CD4-positive, alpha-beta T cell (primary cell): ENCODE data around the gene OBI1. TPM values are rescaled to one million over a fixed set of nuclear protein-coding genes. Genes with fewer than 3 reads are reported as not detected.

Experiments used
- ATAC-seq: fragments of 200-7000 bp; cut with Tn5 transposase; one replicate; pipeline ENCODE4 v1.10.0; 2022; ENCODE audit warnings: mild to moderate bottlenecking; ENCODE audit not compliant: poor library complexity
- CTCF ChIA-PET: fragments of 350-600 bp; sonication (Branson Sonifier 250); formaldehyde crosslinking; loops from one replicate; lab custom pipeline; 2021; ENCODE audit warnings: antibody characterized with exemption, inconsistent platforms; lab: Charles Lee
- POLR2A ChIA-PET: fragments of 350-600 bp; sonication (Branson Sonifier 250); formaldehyde crosslinking; loops from one replicate; lab custom pipeline; 2021; ENCODE audit warnings: antibody characterized with exemption, inconsistent platforms; lab: Charles Lee
- DNase-seq, 14 experiments: peaks; one replicate each; pipeline ENCODE4 v3.0.0-alpha.2; 2013 to 2020; ENCODE audit warnings: mixed read lengths in 2 of 14
- H3K27ac ChIP-seq, 2 donors: one replicate each; pipeline versions ENCODE4 v1.5.1 to v1.7.0; 2013; ENCODE audit warnings: low read length in 2 of 2, low read depth in 1 of 2, mild to moderate bottlenecking in 1 of 2
- H3K27me3 ChIP-seq, 2 experiments: 1 replicate in 1 of 2; 2 replicates in 1 of 2; pipeline versions ENCODE4 v1.6.1 to v1.7.0; 2013; ENCODE audit warnings: low read length in 2 of 2, control low read depth in 1 of 2, mild to moderate bottlenecking in 1 of 2, moderate library complexity in 1 of 2; ENCODE audit not compliant: insufficient read depth in 2 of 2, control insufficient read depth in 1 of 2
- H3K36me3 ChIP-seq: one replicate; pipeline ENCODE4 v1.6.1; 2013; ENCODE audit warnings: low read length, control low read depth; ENCODE audit not compliant: insufficient read depth
- H3K4me1 ChIP-seq: one replicate; pipeline ENCODE4 v1.6.1; 2013; ENCODE audit warnings: low read length, control low read depth; ENCODE audit not compliant: insufficient read depth
- H3K4me3 ChIP-seq: one replicate; pipeline ENCODE4 v1.5.1; 2013; ENCODE audit warnings: mild to moderate bottlenecking, low read length, moderate library complexity
- H3K9me3 ChIP-seq, 2 experiments: 1 replicate in 1 of 2; 2 replicates in 1 of 2; pipeline versions ENCODE4 v1.6.1 to v1.7.0; 2013; ENCODE audit warnings: low read length in 2 of 2, mild to moderate bottlenecking in 2 of 2, control low read depth in 1 of 2, moderate library complexity in 1 of 2; ENCODE audit not compliant: control insufficient read depth in 1 of 2, insufficient read depth in 1 of 2
- H3K27ac Mint-ChIP-seq: one replicate; pipeline ENCODE4 v1.8.0; 2020; ENCODE audit warnings: mixed read lengths
- H3K27me3 Mint-ChIP-seq: one replicate; pipeline ENCODE4 v1.8.0; 2021; ENCODE audit warnings: mixed read lengths
- H3K36me3 Mint-ChIP-seq: one replicate; pipeline ENCODE4 v1.8.0; 2021; ENCODE audit warnings: low read depth, mixed read lengths
- H3K4me1 Mint-ChIP-seq: one replicate; pipeline ENCODE4 v1.8.0; 2021; ENCODE audit warnings: low read depth, mixed read lengths
- H3K4me3 Mint-ChIP-seq: one replicate; pipeline ENCODE4 v1.8.0; 2020; ENCODE audit warnings: mild to moderate bottlenecking, mixed read lengths
- H3K9me3 Mint-ChIP-seq: one replicate; pipeline ENCODE4 v1.8.0; 2020; ENCODE audit warnings: mixed read lengths
- CTCF ChIP-seq: fragments of 200-600 bp; IDR thresholded peaks from one replicate; pipeline ENCODE4 v1.8.0; 2022; ENCODE audit warnings: antibody characterized with exemption, mild to moderate bottlenecking
- intact Hi-C, 2 experiments: fragments of 100-400 bp; cut with DNase I in 1 of 2; cut with micrococcal nuclease in 1 of 2; formaldehyde crosslinking; loops; one replicate each; pipeline versions ENCODE4 v1.15.1 to v1.9.0; 2023 to 2025; cut with DNase I, micrococcal nuclease
- total RNA-seq, 174 experiments: library from RNA in 2 of 174; stranded (reverse) in 2 of 174; gene quantifications; one replicate each; pipeline ENCODE4 v1.2.3 and lab custom pipeline; 2021 to 2026

OBI1 gene
- total RNA-seq, 2 experiments from 2014 or later, result 2.6 TPM

- ChIA-PET CTCF (interaction anchor here (0.7 kb wide), 1 partner anchor 16 kb away, joined by 3 read pairs; no protein-coding TSS in a partner anchor), POLR2A (no interaction called here)
- no peak for DNase-seq
- no peaks in the 10 kb centered on the region for H3K36me3 ChIP-seq
- no peak for ATAC-seq
- Mint-ChIP-seq H3K9me3 (peaks cover 7% of the 10 kb centered on the region), H3K36me3 (peaks cover 26% of the 10 kb centered on the region), H3K27me3 (peaks cover 91% of the 10 kb centered on the region), H3K4me1 (peaks cover 30% of the 10 kb centered on the region), H3K27ac (no peak overlapping the region), H3K4me3 (peak overlapping the region; percentile 9)
- H3K27me3 ChIP-seq, result peaks cover 84 to 95% of the 10 kb centered on the region in 2 experiments
- H3K4me3 ChIP-seq, result no peak overlapping the region
- H3K27ac ChIP-seq, result no peak overlapping the region
- intact Hi-C loops, result no loop called here
- peaks cover 35 to 46% of the 10 kb centered on the region in 2 experiments for H3K9me3 ChIP-seq
- H3K4me1 ChIP-seq, result peaks cover 33% of the 10 kb centered on the region
- no peak for TF ChIP-seq CTCF
These were observed 60.7 kb downstream of the OBI1 start for GRCh38 chr13:78598116-78598781.

- Mint-ChIP-seq H3K9me3 (peaks cover 7% of the 10 kb centered on the region), H3K4me1 (peaks cover 26% of the 10 kb centered on the region), H3K4me3 (peak overlapping the region; percentile 27), H3K27ac (peak overlapping the region; percentile 55), H3K36me3 (peaks cover 23% of the 10 kb centered on the region), H3K27me3 (peaks cover 93% of the 10 kb centered on the region)
- peaks cover 27% of the 10 kb centered on the region for H3K4me1 ChIP-seq
- ChIA-PET CTCF (no interaction called here), POLR2A (no interaction called here)
- peaks cover 35 to 46% of the 10 kb centered on the region in 2 experiments for H3K9me3 ChIP-seq
- no peak overlapping the region for H3K4me3 ChIP-seq
- ATAC-seq (no peak), DNase-seq (no peak)
- no peaks in the 10 kb centered on the region for H3K36me3 ChIP-seq
- H3K27me3 ChIP-seq, result peaks cover 86 to 95% of the 10 kb centered on the region in 2 experiments
- TF ChIP-seq CTCF, result no peak
- intact Hi-C loops, result no loop called here
- H3K27ac ChIP-seq, result no peak overlapping the region
These were observed 61.4 kb downstream of the OBI1 start for GRCh38 chr13:78597602-78597932.

- Histone ChIP-seq H3K4me1 (peaks cover 23% of the 10 kb centered on the region), H3K9me3 (peaks cover 35 to 46% of the 10 kb centered on the region in 2 experiments), H3K27ac (no peak overlapping the region), H3K27me3 (peaks cover 85 to 97% of the 10 kb centered on the region in 2 experiments), H3K4me3 (no peak overlapping the region), H3K36me3 (no peaks in the 10 kb centered on the region)
- Mint-ChIP-seq H3K9me3 (peaks cover 10% of the 10 kb centered on the region), H3K36me3 (peaks cover 19% of the 10 kb centered on the region), H3K27ac (peak overlapping the region; percentile 55), H3K4me1 (peaks cover 22% of the 10 kb centered on the region), H3K27me3 (peaks cover 94% of the 10 kb centered on the region), H3K4me3 (peak overlapping the region; percentile 27)
- TF ChIP-seq CTCF, result no peak
- intact Hi-C loops, result no loop called here
- ATAC-seq (no peak), DNase-seq (peak in 1 of 14 experiments; percentile 21)
- CTCF ChIA-PET, result no interaction called here
- POLR2A ChIA-PET, result no interaction called here
These were observed 62.0 kb downstream of the OBI1 start for GRCh38 chr13:78596736-78597601.
